BLaER1 treated with 17β-estradiol and CSF1 and Interleukin-3, amounts not matched to agents 10 nM and 100 nM (cell line): ENCODE measurements around the gene KIF1C.

Experiments
- H3K27ac ChIP-seq, 11 experiments: shearing (Covaris generic); formaldehyde crosslinking; 2 replicates each; pipeline ENCODE4 v1.8.1; 2022
- H3K27me3 ChIP-seq, 11 experiments: shearing (Covaris generic); formaldehyde crosslinking; 2 replicates each; pipeline ENCODE4 v1.8.1; 2022
- H3K36me3 ChIP-seq, 11 experiments: shearing (Covaris generic); formaldehyde crosslinking; 2 replicates each; pipeline ENCODE4 v1.8.1; 2022
- H3K4me1 ChIP-seq, 10 experiments: shearing (Covaris generic); formaldehyde crosslinking; 2 replicates each; pipeline ENCODE4 v1.8.1; 2022
- H3K4me2 ChIP-seq, 11 experiments: shearing (Covaris generic); formaldehyde crosslinking; 2 replicates each; pipeline ENCODE4 v1.8.1; 2022
- H3K4me3 ChIP-seq, 10 experiments: shearing (Covaris generic); formaldehyde crosslinking; 2 replicates each; pipeline ENCODE4 v1.8.1; 2022
- H3K9ac ChIP-seq, 11 experiments: shearing (Covaris generic); formaldehyde crosslinking; 2 replicates each; pipeline ENCODE4 v1.8.1; 2022
- H3K9me3 ChIP-seq, 11 experiments: shearing (Covaris generic); formaldehyde crosslinking; replicated peaks in 1 of 11; 2 replicates each; pipeline ENCODE4 v1.8.1; 2022
- H4K20me1 ChIP-seq, 11 experiments: shearing (Covaris generic); formaldehyde crosslinking; 2 replicates each; pipeline ENCODE4 v1.8.1; 2022
- Cebpa-rat ChIP-seq, 11 experiments: shearing (Covaris generic); IDR thresholded peaks; 2 replicates each; pipeline ENCODE4 v1.8.1; 2022

KIF1C gene

GRCh38 chr17:4966844-4967538, 30.8 kb upstream of the KIF1C start:
- Histone ChIP-seq H3K4me1 (peaks cover 31 to 71% (median 40%) of the 10 kb centered on the region in 10 experiments), H3K4me2 (peak overlapping the region; percentile 92 to 99 (median 98)), H4K20me1 (no peaks in the 10 kb centered on the region), H3K27ac (peak overlapping the region; percentile 77 to 93 (median 90)), H3K9me3 (no peaks in the 10 kb centered on the region), H3K9ac (peak overlapping the region; percentile 84 to 92 (median 88)), H3K27me3 (no peaks in the 10 kb centered on the region), H3K36me3 (peaks cover 31 to 63% (median 44%) of the 10 kb centered on the region in 11 experiments), H3K4me3 (peak overlapping the region; percentile 57 to 79 (median 70))
- no peak for TF ChIP-seq Cebpa-rat (IDR thresholded peaks at IDR 0.05)

DNA sequence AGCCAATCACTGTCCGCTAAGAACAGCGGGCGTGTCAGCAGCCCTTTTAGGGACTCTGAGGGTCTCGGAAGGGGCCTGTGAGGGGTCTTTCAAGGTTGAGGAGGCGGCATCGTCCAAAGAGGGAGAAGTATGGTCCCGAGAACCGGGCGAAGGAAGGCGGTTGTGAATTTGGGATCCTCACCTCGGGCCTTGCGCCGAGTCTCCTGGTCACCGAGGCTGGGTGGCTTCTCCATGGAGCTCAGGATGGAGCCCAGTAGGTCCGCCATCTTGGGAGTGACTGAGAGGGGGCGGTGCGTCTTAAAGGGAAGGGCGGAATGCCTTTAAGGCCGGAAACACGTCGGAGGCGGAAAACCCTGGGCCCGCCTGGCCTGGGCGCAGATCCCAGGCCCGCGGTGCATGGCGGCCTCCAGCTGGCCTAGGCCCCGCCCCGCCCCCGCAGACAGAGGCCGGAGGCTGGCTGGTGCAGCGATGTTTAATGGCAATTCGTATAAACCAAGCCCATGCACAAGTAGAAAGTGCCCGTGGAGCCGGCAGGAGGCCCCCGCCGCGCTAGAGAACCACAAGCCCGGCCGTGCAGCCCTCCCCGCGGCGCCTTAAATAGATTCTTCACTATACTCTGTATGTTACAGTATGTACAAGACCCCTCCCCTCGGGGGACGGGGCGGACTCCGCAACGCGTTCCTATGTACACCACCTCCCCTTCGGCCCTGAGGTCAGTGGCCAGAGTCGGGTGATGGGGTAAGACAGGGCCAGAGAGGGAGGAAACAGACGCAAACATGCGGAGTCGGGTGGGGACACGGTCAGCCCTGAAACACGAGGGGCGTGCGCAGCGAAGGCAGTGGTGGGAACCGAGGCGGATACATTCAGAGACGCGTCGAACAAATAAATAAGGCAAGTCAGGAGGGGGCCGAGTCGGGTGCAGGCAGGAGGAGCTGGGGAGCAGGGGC, 29.9 kb upstream of the KIF1C start, which contains the start of gene SPAG7:
Gene SPAG7, minus strand, starts transcription at position 279 of the 947 bp plus-strand sequence. Its CDS starts 13 bp downstream, at position 266.
- no peaks in the 10 kb centered on the region for H4K20me1 ChIP-seq
- H3K36me3 ChIP-seq, result peaks cover 37 to 63% (median 49%) of the 10 kb centered on the region in 11 experiments
- peaks cover 31 to 78% (median 41%) of the 10 kb centered on the region in 10 experiments for H3K4me1 ChIP-seq
- peak within 1 kb of the TSS; percentile 77 to 93 (median 90) for H3K27ac ChIP-seq
- peak within 1 kb of the TSS; percentile 57 to 79 (median 70) for H3K4me3 ChIP-seq
- peak within 1 kb of the TSS; percentile 84 to 92 (median 88) for H3K9ac ChIP-seq
- no peaks in the 10 kb centered on the region for H3K9me3 ChIP-seq
- no peaks in the 10 kb centered on the region for H3K27me3 ChIP-seq
- peak within 1 kb of the TSS; percentile 92 to 100 (median 98) for H3K4me2 ChIP-seq
- TF ChIP-seq Cebpa-rat (IDR thresholded peaks at IDR 0.05), result no peak

DNA sequence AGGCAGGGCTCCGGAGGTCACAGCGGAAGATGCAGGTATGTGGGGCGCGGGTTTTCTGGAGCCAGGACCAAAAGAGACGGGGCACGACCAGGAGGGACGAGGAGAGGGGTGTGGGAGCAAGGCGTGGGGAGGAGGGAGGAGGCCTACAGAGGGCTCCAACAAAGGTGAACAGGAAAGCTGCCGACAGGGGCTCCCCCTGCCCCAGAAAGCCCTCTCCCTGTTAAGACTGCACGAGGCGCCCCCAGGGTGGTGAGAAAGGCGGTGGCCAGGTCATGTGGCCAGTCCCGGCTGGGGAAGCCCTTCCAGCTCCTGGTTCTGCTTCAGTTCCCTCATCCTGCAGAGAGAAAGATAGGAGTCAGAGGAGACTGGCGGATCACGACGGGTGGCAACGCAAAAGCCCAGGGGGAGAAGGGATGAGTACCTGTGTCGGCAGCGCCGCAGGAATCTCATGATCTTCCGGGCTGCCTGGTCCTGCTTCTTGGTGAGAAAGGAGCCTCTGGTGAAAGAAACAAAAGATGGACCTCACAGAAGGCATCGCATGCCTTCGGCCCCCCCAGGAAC, 29.2 kb upstream of the KIF1C start:
- Histone ChIP-seq H3K4me3 (peak overlapping the region; percentile 57 to 79 (median 70)), H3K27me3 (no peaks in the 10 kb centered on the region), H3K36me3 (peaks cover 40 to 66% (median 52%) of the 10 kb centered on the region in 11 experiments), H3K9ac (peak overlapping the region; percentile 84 to 92 (median 88)), H3K27ac (peak overlapping the region; percentile 77 to 93 (median 90)), H4K20me1 (no peaks in the 10 kb centered on the region; a peak in 1 of 22 replicates), H3K9me3 (no peaks in the 10 kb centered on the region), H3K4me1 (peaks cover 31 to 83% (median 47%) of the 10 kb centered on the region in 10 experiments), H3K4me2 (peak overlapping the region; percentile 91 to 100 (median 98))
- no peak for TF ChIP-seq Cebpa-rat (IDR thresholded peaks at IDR 0.05)

DNA sequence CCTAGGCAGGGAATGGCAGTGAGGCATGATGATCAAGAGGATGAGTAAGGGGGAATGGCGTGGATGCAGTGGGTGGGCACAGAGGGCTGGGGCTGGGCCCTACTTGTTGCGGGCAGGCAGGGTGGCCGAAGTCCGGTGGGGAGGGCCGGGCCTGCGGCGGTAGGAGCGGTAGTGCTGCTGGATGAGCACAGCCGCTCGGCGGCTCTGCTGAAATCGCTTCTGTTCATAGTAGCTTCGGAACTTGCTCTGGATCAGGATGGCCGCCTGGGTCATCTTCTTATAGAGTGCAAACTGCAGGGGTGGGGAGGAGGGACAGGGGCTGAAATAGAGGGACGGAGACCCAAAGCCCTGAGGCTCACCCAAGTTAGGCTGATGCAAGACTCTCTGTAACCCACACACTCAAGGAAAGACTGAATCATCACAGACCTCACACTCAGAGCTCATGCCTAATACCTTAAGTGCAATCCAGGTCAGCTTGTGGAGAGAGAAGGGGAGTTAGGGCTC, 28.7 kb upstream of the KIF1C start:
- TF ChIP-seq Cebpa-rat (IDR thresholded peaks at IDR 0.05), result no peak
- peak overlapping the region; percentile 77 to 93 (median 90) for H3K27ac ChIP-seq
- H3K9ac ChIP-seq, result peak overlapping the region; percentile 84 to 92 (median 88)
- H3K4me2 ChIP-seq, result peak overlapping the region; percentile 91 to 100 (median 98)
- H3K9me3 ChIP-seq, result no peaks in the 10 kb centered on the region
- peaks cover 35 to 83% (median 53%) of the 10 kb centered on the region in 10 experiments for H3K4me1 ChIP-seq
- peak overlapping the region; percentile 57 to 79 (median 70); a peak in 16 of 20 replicates for H3K4me3 ChIP-seq
- H3K36me3 ChIP-seq, result peaks cover 41 to 72% (median 58%) of the 10 kb centered on the region in 11 experiments
- H3K27me3 ChIP-seq, result no peaks in the 10 kb centered on the region
- no peaks in the 10 kb centered on the region; a peak in 1 of 22 replicates for H4K20me1 ChIP-seq

GRCh38 chr17:4969551-4970173, 28.1 kb upstream of the KIF1C start:
- Histone ChIP-seq H3K9me3 (no peaks in the 10 kb centered on the region), H4K20me1 (no peaks in the 10 kb centered on the region; a peak in 1 of 22 replicates), H3K4me1 (peaks cover 38 to 83% (median 57%) of the 10 kb centered on the region in 10 experiments), H3K4me3 (peak overlapping the region in 5 of 10 experiments; percentile 69 to 79 (median 70); a peak in 3 of 20 replicates), H3K9ac (peak overlapping the region; percentile 16 to 92 (median 88); a peak in 19 of 22 replicates), H3K27ac (peak overlapping the region in 10 of 11 experiments; percentile 5 to 93 (median 88); a peak in 13 of 22 replicates), H3K27me3 (no peaks in the 10 kb centered on the region), H3K4me2 (peak overlapping the region; percentile 91 to 100 (median 98)), H3K36me3 (peaks cover 46 to 75% (median 60%) of the 10 kb centered on the region in 11 experiments)
- no peak for TF ChIP-seq Cebpa-rat (IDR thresholded peaks at IDR 0.05)

DNA sequence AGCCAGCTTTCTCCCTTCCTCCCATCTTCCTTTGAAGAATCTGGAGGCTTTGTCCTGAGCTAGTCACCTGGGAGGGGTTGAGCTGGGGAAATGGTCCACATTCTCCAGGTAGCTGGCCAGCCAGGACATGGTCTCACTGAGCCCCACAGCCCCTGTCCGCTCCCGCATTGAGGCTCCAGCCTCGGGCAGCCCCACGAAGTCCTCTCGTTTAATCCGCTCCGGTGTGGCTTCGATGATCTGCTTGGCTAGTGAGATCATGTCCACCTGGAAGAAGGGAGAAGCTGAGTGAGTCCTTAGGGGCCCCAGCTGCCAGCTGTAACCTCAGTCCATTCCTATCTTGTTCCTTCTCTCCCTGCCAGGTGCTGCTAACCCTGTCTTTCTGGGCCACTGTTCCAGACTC, 27.5 kb upstream of the KIF1C start:
- TF ChIP-seq Cebpa-rat (IDR thresholded peaks at IDR 0.05), result no peak
- Histone ChIP-seq H4K20me1 (no peaks in the 10 kb centered on the region; a peak in 1 of 22 replicates), H3K27ac (peak overlapping the region in 4 of 11 experiments; percentile 16 to 92 (median 84); a peak in 4 of 22 replicates), H3K27me3 (no peaks in the 10 kb centered on the region), H3K4me2 (peak overlapping the region in 4 of 11 experiments; percentile 94 to 100 (median 99); a peak in 4 of 22 replicates), H3K9me3 (no peaks in the 10 kb centered on the region), H3K4me3 (no peak overlapping the region), H3K9ac (peak overlapping the region; percentile 12 to 92 (median 86); a peak in 9 of 22 replicates), H3K4me1 (peaks cover 38 to 82% (median 55%) of the 10 kb centered on the region in 10 experiments), H3K36me3 (peaks cover 41 to 75% (median 63%) of the 10 kb centered on the region in 11 experiments)

DNA sequence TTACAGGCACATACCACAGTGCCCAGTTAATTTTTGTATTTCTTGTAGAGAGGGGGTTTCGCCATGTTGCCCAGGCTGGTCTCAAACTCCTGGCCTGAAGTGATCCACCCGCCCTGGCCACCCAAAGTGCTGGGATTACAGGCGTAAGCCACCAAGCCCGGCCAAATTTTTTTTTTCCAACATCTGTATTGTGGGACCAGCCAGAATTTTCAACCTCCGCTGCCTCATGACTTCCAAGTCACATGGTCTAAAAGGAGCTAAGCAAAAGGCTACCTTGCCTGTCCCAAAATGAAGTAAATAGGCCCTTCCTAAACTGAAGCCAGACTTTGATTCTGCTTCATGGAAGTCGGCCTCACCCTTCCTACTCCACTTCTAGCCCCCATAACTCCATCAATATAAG, 25.9 kb upstream of the KIF1C start:
- H3K36me3 ChIP-seq, result peaks cover 46 to 82% (median 71%) of the 10 kb centered on the region in 11 experiments
- H3K4me3 ChIP-seq, result no peak overlapping the region
- no peaks in the 10 kb centered on the region; a peak in 1 of 22 replicates for H4K20me1 ChIP-seq
- H3K4me1 ChIP-seq, result peaks cover 25 to 80% (median 42%) of the 10 kb centered on the region in 10 experiments
- no peak overlapping the region for H3K4me2 ChIP-seq
- no peaks in the 10 kb centered on the region for H3K9me3 ChIP-seq
- TF ChIP-seq Cebpa-rat (IDR thresholded peaks at IDR 0.05), result no peak
- H3K27me3 ChIP-seq, result no peaks in the 10 kb centered on the region
- H3K9ac ChIP-seq, result peak overlapping the region in 2 of 11 experiments; percentile 9 to 15; a peak in 1 of 22 replicates
- H3K27ac ChIP-seq, result no peak overlapping the region
